ENCODE measurements around the gene PHF13.

PHF13 gene

GRCh38 chr1:6613361-6614018 is at the start of gene PHF13:
PHF13 (plus strand) TSS chr1:6613731; CDS start chr1:6614067, 336 bp downstream.
- DNase-seq (ENCODE audit: low spot score), result peak; percentile 98

- DNase-seq (ENCODE audit: low spot score), result no peak
Measured at GRCh38 chr1:6569033-6569432, 44.5 kb upstream of the PHF13 start.

DNA sequence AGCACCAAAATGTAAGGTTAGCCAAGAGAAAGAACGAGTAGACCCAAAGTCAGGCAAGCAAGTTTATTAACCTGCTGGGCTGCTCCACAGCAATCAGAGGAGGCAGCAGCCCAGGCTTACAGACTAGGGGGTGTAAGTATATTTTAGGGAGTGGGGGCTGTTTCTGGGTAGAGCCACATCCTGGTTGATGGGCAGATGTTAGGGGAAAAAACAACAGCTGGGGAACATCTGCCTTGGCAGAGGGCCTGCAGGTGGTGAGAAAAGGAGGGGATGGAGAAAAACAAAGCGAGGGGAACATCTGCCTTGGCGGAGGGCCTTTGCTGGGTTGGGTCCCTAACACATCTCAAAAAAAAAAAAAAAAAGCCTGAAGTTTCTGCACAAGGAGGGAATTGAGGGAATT is 43.4 kb upstream of the PHF13 start:
- no peak for DNase-seq (ENCODE audit: low spot score)

- no peak for DNase-seq (ENCODE audit: low spot score)
Measured at GRCh38 chr1:6570987-6571386, 42.5 kb upstream of the PHF13 start.

- no peak for DNase-seq (ENCODE audit: low spot score)
Measured at GRCh38 chr1:6572653-6573383, 40.7 kb upstream of the PHF13 start.

- no peak for DNase-seq (ENCODE audit: low spot score)
Measured at GRCh38 chr1:6574025-6574620, 39.4 kb upstream of the PHF13 start.

GRCh38 chr1:6574818-6575217 is 38.7 kb upstream of the PHF13 start:
- no peak for DNase-seq (ENCODE audit: low spot score)

- DNase-seq (ENCODE audit: low spot score), result no peak
Measured at GRCh38 chr1:6577831-6578525, 35.6 kb upstream of the PHF13 start.

DNA sequence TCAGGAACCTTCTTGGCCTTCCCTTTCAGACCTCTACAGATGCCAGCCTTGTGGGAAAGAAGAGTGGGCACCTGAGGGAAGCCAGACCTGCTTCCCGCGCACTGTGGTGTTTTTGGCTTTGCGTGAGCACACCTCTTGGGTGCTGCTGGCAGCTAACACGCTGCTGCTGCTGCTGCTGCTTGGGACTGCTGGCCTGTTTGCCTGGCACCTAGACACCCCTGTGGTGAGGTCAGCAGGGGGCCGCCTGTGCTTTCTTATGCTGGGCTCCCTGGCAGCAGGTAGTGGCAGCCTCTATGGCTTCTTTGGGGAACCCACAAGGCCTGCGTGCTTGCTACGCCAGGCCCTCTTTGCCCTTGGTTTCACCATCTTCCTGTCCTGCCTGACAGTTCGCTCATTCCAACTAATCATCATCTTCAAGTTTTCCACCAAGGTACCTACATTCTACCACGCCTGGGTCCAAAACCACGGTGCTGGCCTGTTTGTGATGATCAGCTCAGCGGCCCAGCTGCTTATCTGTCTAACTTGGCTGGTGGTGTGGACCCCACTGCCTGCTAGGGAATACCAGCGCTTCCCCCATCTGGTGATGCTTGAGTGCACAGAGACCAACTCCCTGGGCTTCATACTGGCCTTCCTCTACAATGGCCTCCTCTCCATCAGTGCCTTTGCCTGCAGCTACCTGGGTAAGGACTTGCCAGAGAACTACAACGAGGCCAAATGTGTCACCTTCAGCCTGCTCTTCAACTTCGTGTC is 34.7 kb upstream of the PHF13 start:
- no peak for DNase-seq (ENCODE audit: low spot score)

DNA sequence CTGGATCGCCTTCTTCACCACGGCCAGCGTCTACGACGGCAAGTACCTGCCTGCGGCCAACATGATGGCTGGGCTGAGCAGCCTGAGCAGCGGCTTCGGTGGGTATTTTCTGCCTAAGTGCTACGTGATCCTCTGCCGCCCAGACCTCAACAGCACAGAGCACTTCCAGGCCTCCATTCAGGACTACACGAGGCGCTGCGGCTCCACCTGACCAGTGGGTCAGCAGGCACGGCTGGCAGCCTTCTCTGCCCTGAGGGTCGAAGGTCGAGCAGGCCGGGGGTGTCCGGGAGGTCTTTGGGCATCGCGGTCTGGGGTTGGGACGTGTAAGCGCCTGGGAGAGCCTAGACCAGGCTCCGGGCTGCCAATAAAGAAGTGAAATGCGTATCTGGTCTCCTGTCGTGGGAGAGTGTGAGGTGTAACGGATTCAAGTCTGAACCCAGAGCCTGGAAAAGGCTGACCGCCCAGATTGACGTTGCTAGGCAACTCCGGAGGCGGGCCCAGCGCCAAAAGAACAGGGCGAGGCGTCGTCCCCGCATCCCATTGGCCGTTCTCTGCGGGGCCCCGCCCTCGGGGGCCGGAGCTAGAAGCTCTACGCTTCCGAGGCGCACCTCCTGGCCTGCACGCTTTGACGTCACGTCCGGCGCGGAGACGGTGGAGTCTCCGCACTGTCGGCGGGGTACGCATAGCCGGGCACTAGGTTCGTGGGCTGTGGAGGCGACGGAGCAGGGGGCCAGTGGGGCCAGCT is 34.0 kb upstream of the PHF13 start, which contains the start of gene ZBTB48:
Gene ZBTB48 (plus strand): TSS at position 621 of the 745 bp plus-strand sequence. CDS start 616 bp downstream, outside the sequence.
- peak; percentile 99 for DNase-seq (ENCODE audit: low spot score)

DNA sequence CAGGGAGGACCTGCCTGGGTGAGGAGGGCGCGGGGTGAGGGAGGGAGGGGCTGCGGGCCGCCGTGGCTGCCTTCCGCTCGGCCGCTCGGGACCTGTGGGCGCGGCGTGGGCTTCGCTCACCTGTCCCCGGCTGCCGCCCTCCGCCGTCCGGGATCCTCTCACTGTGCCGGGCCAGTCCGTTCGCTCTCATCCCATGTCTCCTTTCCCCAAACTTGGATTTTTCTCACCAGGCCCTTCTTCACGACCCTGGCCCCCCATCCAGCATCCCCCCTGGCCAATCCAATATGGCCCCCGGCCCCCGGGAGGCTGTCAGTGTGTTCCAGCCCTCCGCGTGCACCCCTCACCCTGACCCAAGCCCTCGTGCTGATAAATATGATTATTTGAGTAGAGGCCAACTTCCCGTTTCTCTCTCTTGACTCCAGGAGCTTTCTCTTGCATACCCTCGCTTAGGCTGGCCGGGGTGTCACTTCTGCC is 33.4 kb upstream of the PHF13 start:
- no peak for DNase-seq (ENCODE audit: low spot score)

DNA sequence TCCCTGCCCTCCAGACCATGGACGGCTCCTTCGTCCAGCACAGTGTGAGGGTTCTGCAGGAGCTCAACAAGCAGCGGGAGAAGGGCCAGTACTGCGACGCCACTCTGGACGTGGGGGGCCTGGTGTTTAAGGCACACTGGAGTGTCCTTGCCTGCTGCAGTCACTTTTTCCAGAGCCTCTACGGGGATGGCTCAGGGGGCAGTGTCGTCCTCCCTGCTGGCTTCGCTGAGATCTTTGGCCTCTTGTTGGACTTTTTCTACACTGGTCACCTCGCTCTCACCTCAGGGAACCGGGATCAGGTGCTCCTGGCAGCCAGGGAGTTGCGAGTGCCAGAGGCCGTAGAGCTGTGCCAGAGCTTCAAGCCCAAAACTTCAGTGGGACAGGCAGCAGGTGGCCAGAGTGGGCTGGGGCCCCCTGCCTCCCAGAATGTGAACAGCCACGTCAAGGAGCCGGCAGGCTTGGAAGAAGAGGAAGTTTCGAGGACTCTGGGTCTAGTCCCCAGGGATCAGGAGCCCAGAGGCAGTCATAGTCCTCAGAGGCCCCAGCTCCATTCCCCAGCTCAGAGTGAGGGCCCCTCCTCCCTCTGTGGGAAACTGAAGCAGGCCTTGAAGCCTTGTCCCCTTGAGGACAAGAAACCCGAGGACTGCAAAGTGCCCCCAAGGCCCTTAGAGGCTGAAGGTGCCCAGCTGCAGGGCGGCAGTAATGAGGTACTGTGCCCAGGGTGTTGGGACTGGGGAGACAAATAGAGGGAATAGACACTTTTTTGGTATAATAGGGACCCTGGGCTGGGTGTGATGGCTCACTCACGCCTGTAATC is 32.7 kb upstream of the PHF13 start:
- no peak for DNase-seq (ENCODE audit: low spot score)

DNA sequence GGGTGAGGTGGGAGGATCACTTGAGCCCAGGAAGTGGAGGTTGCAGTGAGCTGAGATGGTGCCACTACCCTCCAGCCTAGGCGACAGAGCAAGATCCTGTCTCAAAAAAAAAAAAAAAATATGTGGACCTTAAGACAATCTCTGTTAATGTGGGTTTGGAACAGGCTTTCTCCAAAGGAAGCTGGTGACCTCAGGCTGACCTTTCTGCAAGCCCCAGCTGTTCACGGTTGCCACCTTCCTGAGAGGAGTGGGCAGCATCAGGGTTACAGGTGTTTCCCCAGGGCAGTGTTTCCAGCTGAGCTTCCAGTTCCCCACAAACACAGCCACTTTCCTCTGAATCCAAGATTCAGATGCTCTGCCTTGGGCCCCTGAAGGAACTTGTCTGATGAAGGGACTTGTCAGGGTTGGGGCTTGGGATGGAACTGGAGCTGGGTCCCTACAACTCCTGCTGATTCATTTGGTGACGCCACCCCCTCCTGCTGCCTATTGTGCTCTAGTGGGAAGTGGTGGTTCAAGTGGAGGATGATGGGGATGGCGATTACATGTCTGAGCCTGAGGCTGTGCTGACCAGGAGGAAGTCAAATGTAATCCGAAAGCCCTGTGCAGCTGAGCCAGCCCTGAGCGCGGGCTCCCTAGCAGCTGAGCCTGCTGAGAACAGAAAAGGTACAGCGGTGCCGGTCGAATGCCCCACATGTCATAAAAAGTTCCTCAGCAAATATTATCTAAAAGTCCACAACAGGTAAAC is 31.8 kb upstream of the PHF13 start:
- DNase-seq (ENCODE audit: low spot score), result no peak

DNA sequence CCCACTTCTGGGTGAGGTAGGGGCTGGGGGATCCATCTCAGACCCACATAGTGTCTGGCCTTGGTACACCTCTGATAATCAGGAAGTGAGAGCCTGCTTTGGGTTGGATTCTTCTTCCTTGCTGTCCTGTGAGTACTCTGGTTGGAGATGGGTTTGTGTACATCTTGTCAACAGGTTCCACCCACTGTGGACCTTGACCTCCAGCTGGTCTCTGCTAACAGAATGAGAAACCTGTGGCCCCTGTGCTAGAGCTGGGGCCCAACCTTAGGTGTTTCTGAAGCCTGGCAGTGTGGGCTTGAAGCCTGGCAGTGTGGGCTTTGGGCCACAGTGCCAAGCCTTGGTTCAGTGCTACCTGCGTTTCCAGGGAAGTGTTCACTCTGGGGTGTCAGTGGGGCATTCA is 31.2 kb upstream of the PHF13 start:
- DNase-seq (ENCODE audit: low spot score), result no peak

DNA sequence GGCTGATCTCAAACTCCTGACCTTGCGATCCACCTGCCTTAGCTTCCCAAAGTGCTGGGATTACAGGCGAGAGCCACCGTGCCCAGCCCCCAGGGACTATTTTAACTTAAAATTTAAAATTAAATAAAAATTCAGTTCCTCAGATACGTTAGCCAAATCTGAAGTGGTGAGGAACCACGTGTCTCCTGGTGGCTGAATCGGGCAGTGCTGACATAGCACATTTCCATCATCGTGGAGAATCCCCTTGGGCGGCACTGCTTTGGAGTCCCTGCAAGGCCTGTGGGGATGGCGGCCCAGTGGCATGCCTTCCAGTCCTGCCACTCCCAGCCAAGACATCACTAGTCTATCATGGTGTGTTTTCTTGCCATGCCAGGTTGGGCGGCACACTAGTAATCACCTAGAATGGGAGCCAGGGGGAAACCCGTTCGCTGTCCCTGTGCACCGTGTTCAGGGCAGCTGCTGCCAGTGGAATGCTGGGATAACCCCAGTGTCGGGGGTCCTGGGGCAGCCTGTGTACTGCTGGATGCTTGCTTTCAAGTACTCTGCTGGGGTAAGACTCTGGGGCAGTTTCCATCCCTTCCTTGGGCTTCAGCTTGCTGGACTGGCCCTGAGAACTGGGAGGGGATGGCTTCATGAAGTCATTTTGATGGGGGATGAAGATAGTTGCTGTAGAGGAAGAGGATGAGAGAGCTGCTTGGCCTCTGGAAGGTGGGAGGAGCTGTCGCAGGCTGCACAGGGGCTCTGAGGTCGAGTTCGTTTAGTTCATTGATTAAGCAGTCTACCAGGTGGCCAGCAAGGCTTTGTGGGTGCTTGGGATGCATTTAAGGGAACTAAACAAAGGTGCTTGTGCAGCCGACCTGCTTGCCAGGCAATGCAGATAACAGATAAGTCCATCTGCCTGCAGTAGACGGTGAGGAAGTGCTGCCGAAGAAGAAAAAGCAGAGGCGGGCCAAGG is 29.1 kb upstream of the PHF13 start:
- DNase-seq (ENCODE audit: low spot score), result no peak

- no peak for DNase-seq (ENCODE audit: low spot score)
Measured at GRCh38 chr1:6585081-6585722, 28.3 kb upstream of the PHF13 start.

- DNase-seq (ENCODE audit: low spot score), result no peak
Measured at GRCh38 chr1:6585841-6586240, 27.7 kb upstream of the PHF13 start.

DNA sequence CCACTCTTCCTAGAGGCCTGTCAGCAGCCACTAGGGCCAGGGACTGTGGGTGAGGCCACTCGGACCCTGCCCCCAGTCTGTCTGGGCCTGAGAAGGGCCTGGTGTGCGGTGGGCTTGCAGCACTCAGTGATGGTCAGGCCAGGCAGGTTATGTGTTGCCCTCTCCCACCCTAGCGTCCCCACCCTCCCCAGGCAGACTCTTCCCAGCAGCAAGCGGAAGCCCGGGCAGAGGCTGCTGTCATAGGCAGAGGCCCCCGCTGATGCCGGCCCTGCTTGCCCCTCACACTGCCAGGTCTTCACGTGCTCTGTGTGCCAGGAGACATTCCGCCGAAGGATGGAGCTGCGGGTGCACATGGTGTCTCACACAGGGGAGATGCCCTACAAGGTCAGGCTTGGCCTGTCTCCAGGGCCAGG is 27.1 kb upstream of the PHF13 start:
- no peak for DNase-seq (ENCODE audit: low spot score)

Measured in D341Med (cell line).